Endodermal cell (in vitro differentiated cells): ENCODE results near the gene MED22. TPM values are rescaled to one million over a fixed set of nuclear protein-coding genes. Genes with fewer than 3 reads are reported as not detected.
A peak's percentile ranks its signal among the peaks of the same experiment; 100 is the strongest.

Experiments used
- DNase-seq: peaks from one replicate; pipeline ENCODE4 v3.0.0-alpha.2; 2017
- H3K27ac ChIP-seq: 2 replicates; pipeline ENCODE4 v1.5.1; 2013; ENCODE audit warnings: mild to moderate bottlenecking, low read depth, low read length, moderate library complexity
- H3K27me3 ChIP-seq: 2 replicates; pipeline ENCODE4 v1.6.1; 2013; ENCODE audit warnings: mild to moderate bottlenecking, low read length, moderate library complexity; ENCODE audit not compliant: insufficient read depth, control insufficient read depth, poor library complexity, severe bottlenecking
- H3K36me3 ChIP-seq: 2 replicates; pipeline ENCODE4 v1.7.0; 2013; ENCODE audit warnings: mild to moderate bottlenecking, low read length, moderate library complexity; ENCODE audit not compliant: control insufficient read depth, insufficient read depth
- H3K4me1 ChIP-seq: one replicate; pipeline ENCODE4 v1.7.0; 2013; ENCODE audit warnings: low read length; ENCODE audit not compliant: control insufficient read depth, insufficient read depth
- H3K4me3 ChIP-seq: 2 replicates; pipeline ENCODE4 v1.5.1; 2013; ENCODE audit warnings: mild to moderate bottlenecking, low read length, moderate library complexity
- H3K9ac ChIP-seq: 2 replicates; pipeline ENCODE4 v1.6.1; 2013; ENCODE audit warnings: mild to moderate bottlenecking, low read length, moderate library complexity; ENCODE audit not compliant: poor library complexity, severe bottlenecking; ENCODE audit errors: extremely low read depth
- H3K9me3 ChIP-seq: 2 replicates; pipeline ENCODE4 v1.6.1; 2013; ENCODE audit warnings: mild to moderate bottlenecking, low read length, moderate library complexity; ENCODE audit not compliant: control insufficient read depth
- H3K27ac Mint-ChIP-seq: 2 replicates; pipeline ENCODE4 v1.8.0; 2020; ENCODE audit warnings: mixed read lengths
- H3K27me3 Mint-ChIP-seq: 2 replicates; pipeline ENCODE4 v1.8.0; 2021; ENCODE audit warnings: mild to moderate bottlenecking, mixed read lengths; ENCODE audit not compliant: insufficient read depth
- H3K36me3 Mint-ChIP-seq: 2 replicates; pipeline ENCODE4 v1.8.0; 2020; ENCODE audit warnings: low read depth, mixed read lengths
- H3K4me1 Mint-ChIP-seq: 2 replicates; pipeline ENCODE4 v1.8.0; 2020; ENCODE audit warnings: mixed read lengths
- H3K4me3 Mint-ChIP-seq: 2 replicates; pipeline ENCODE4 v1.8.0; 2020; ENCODE audit warnings: mild to moderate bottlenecking, moderate library complexity, mixed read lengths
- H3K9me3 Mint-ChIP-seq: 2 replicates; pipeline ENCODE4 v1.8.0; 2020; ENCODE audit warnings: mild to moderate bottlenecking, mixed read lengths
- CTCF ChIP-seq: fragments of 200-600 bp; sonication (generic); conservative IDR thresholded peaks from 2 replicates; pipeline ENCODE4 v1.5.0; 2021; ENCODE audit warnings: antibody characterized with exemption, mild to moderate bottlenecking
- WGBS, 2 experiments: methylation state at CpG; one replicate each; pipeline versions ENCODE4 v1.1.5 to v1.1.7; 2013; ENCODE audit warnings: missing lambda C conversion rate in 2 of 2, mixed read lengths in 1 of 2; ENCODE audit not compliant: insufficient coverage in 1 of 2, insufficient read length in 1 of 2; 5-methylcytosine and 5-hydroxymethylcytosine counted together
- total RNA-seq, 2 donors: library from RNA; stranded (reverse); fragmentation: NEBNext Ultra II Directional in 1 of 2; extraction: Animal tissue kit (Norgen Biotek cat#: 25700) in 1 of 2; gene quantifications; 2 replicates in 1 of 2; 3 replicates in 1 of 2; pipeline ENCODE4 v1.2.1, GENCODE V29; 2021

The MED22 gene
- total RNA-seq, 2 donors from 2014 or later, result 54.6 to 57.3 TPM

GRCh38 chr9:133354766-133355165 lies 6.8 kb upstream of the MED22 start:
- no peak for TF ChIP-seq CTCF
- Histone ChIP-seq H3K36me3 (peaks cover 47% of the 10 kb centered on the region), H3K4me1 (no peaks in the 10 kb centered on the region), H3K9me3 (no peaks in the 10 kb centered on the region), H3K27me3 (no peaks in the 10 kb centered on the region), H3K4me3 (no peak overlapping the region), H3K9ac (no peak overlapping the region), H3K27ac (no peak overlapping the region)
- Mint-ChIP-seq H3K27ac (no peak overlapping the region), H3K36me3 (peaks cover 49% of the 10 kb centered on the region), H3K9me3 (no peaks in the 10 kb centered on the region), H3K4me3 (peak overlapping the region; percentile 89), H3K4me1 (peaks cover 8% of the 10 kb centered on the region), H3K27me3 (no peaks in the 10 kb centered on the region)
- DNase-seq, result no peak
- 95 to 97% methylated on average over 5 to 7 of the region's 7 CpGs for WGBS, 2 experiments

DNA sequence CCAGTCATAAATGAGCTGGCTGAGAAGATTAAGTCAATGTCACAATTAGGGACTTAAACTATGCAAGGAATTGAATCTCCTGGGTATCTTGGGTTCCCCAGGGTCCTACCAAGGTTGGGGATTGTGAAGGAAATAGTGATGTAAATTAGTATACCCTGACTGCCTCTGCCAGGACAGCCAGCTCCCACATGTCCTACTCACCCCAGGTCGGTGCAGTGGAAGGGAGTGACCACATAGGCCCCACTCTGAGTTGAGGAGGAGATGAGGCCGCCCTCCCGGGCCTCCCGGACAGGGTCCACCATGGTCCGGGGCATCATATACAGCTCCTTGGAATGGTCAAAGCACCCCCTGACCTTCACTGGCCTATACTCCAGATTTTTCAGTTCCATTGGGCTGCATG lies 5.6 kb upstream of the MED22 start:
- H3K9me3 Mint-ChIP-seq, result no peaks in the 10 kb centered on the region
- H3K9ac ChIP-seq, result no peak overlapping the region
- H3K36me3 ChIP-seq, result peaks cover 49% of the 10 kb centered on the region
- DNase-seq, result no peak
- no peaks in the 10 kb centered on the region for H3K27me3 Mint-ChIP-seq
- no peak overlapping the region for H3K4me3 Mint-ChIP-seq
- no peak overlapping the region for H3K27ac ChIP-seq
- no peak overlapping the region for H3K4me3 ChIP-seq
- H3K36me3 Mint-ChIP-seq, result peaks cover 56% of the 10 kb centered on the region
- WGBS, 2 experiments, result 91 to 100% methylated on average over 4 to 5 of the region's 5 CpGs
- no peak overlapping the region for H3K27ac Mint-ChIP-seq
- peaks cover 19% of the 10 kb centered on the region for H3K4me1 Mint-ChIP-seq
- no peaks in the 10 kb centered on the region for H3K4me1 ChIP-seq
- no peaks in the 10 kb centered on the region for H3K9me3 ChIP-seq
- TF ChIP-seq CTCF, result no peak
- no peaks in the 10 kb centered on the region for H3K27me3 ChIP-seq

- TF ChIP-seq CTCF, result no peak
- Histone ChIP-seq H3K4me3 (no peak overlapping the region), H3K27ac (no peak overlapping the region), H3K36me3 (peaks cover 49% of the 10 kb centered on the region), H3K4me1 (no peaks in the 10 kb centered on the region), H3K27me3 (no peaks in the 10 kb centered on the region), H3K9me3 (no peaks in the 10 kb centered on the region), H3K9ac (no peak overlapping the region)
- peak overlapping the region; percentile 48 for H3K27ac Mint-ChIP-seq
- no peaks in the 10 kb centered on the region for H3K27me3 Mint-ChIP-seq
- DNase-seq, result no peak
- no peak overlapping the region for H3K4me3 Mint-ChIP-seq
- WGBS, 2 experiments, result 94 to 95% methylated on average over 6 to 8 of the region's 8 CpGs
- peaks cover 19% of the 10 kb centered on the region for H3K4me1 Mint-ChIP-seq
- H3K36me3 Mint-ChIP-seq, result peaks cover 57% of the 10 kb centered on the region
- no peaks in the 10 kb centered on the region for H3K9me3 Mint-ChIP-seq
Observed at GRCh38 chr9:133352635-133353340, 4.9 kb upstream of the MED22 start.
